Epithelial cell of alveolus of lung (primary cell): ENCODE data around the gene CELA2B. TPM values are rescaled to one million over a fixed set of nuclear protein-coding genes. Genes with fewer than 3 reads are reported as not detected.

Experiments
- total RNA-seq: library from RNA; depleted of rRNA; stranded (reverse); fragments of >200 nt; gene quantifications from 2 replicates; pipeline ENCODE4 v1.2.1, GENCODE V29; 2015

The CELA2B gene
- not detected in 2 replicates for total RNA-seq

GRCh38 chr1:15475752-15476314 lies at the start of gene CELA2B:
Gene CELA2B (plus strand): TSS chr1:15476104. CDS start chr1:15476126, 22 bp downstream.

GRCh38 chr1:15456313-15456954 lies 19.5 kb upstream of the CELA2B start, which contains the start of gene CELA2A:
Gene CELA2A (plus strand): TSS chr1:15456732. CDS start chr1:15456754, 22 bp downstream.

GRCh38 chr1:15524021-15524282 lies 48.0 kb downstream of the CELA2B start, which contains the start of gene CASP9:
Gene CASP9 (minus strand): TSS chr1:15524215. CDS start chr1:15524200, 15 bp downstream.

GRCh38 chr1:15526490-15527339 lies 50.8 kb downstream of the CELA2B start, which contains the start of gene DNAJC16:
Gene DNAJC16 (plus strand): TSS chr1:15526848. CDS start chr1:15529106, 2,258 bp downstream.

Other genes starting within 250 kb of the CELA2B start
- 0.39 TPM in 1 of 2 replicates, not detected in the other for gene FHAD1, start 228.9 kb upstream of the CELA2B start, total RNA-seq
- 50.3 and 87.0 TPM in 2 replicates for gene EFHD2, start 66.2 kb upstream of the CELA2B start, total RNA-seq
- not detected in 2 replicates for gene CTRC, start 37.7 kb upstream of the CELA2B start, total RNA-seq
- gene CELA2A, start 19.4 kb upstream of the CELA2B start, total RNA-seq: not detected in 2 replicates
- gene CASP9, start 48.1 kb downstream of the CELA2B start, total RNA-seq: 6.0 and 9.1 TPM in 2 replicates
- gene DNAJC16, start 50.7 kb downstream of the CELA2B start, total RNA-seq: 10.6 and 20.2 TPM in 2 replicates
- 0.16 and 1.7 TPM in 2 replicates for gene AGMAT, start 108.9 kb downstream of the CELA2B start, total RNA-seq
- gene DDI2, start 141.4 kb downstream of the CELA2B start, total RNA-seq: 8.3 and 8.4 TPM in 2 replicates
- gene PLEKHM2, start 208.2 kb downstream of the CELA2B start, total RNA-seq: 30.4 and 47.3 TPM in 2 replicates